Cardiac fibroblast (primary cell): Measurements from ENCODE around the gene NINJ2.

Experiments
- DNase-seq, 2 donors: peaks; one replicate each; pipeline versions ENCODE4 v3.0.0 to v3.0.0-alpha.2; 2010; ENCODE audit warnings: low read depth in 2 of 2
- H3K4me3 ChIP-seq, 2 donors: replicated peaks in 1 of 2; 1 replicate in 1 of 2; 2 replicates in 1 of 2; pipeline ENCODE4 v1.5.1; 2011; ENCODE audit warnings: low read depth in 2 of 2, low read length in 2 of 2, mild to moderate bottlenecking in 2 of 2, moderate library complexity in 1 of 2
- TF ChIP-seq, protein P1 (sequence below): IDR thresholded peaks from one replicate; pipeline ENCODE4 v1.5.1; 2011; ENCODE audit warnings: low read depth, mild to moderate bottlenecking, low read length, inconsistent platforms

The NINJ2 gene

DNA sequence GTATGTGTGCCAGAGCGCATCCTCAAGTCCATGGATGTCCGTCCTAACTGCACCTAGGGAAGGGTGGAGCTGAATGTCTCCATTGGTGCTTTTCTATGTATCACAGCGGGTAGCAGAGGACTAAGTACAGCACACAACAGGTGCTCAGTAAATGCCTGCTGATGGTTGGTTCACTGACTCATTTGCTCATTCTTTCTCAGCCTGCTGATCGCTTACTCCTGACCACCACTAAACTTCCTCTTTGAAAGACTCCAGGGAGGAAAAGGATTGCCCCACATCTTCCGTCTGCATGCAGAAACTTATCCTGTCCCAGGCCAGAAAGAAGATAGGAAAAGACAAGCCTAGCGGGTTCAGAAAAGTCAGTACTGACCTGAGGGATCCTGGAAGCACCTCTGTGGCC lies 137.2 kb downstream of the NINJ2 start:
- TF ChIP-seq, protein P1, sequence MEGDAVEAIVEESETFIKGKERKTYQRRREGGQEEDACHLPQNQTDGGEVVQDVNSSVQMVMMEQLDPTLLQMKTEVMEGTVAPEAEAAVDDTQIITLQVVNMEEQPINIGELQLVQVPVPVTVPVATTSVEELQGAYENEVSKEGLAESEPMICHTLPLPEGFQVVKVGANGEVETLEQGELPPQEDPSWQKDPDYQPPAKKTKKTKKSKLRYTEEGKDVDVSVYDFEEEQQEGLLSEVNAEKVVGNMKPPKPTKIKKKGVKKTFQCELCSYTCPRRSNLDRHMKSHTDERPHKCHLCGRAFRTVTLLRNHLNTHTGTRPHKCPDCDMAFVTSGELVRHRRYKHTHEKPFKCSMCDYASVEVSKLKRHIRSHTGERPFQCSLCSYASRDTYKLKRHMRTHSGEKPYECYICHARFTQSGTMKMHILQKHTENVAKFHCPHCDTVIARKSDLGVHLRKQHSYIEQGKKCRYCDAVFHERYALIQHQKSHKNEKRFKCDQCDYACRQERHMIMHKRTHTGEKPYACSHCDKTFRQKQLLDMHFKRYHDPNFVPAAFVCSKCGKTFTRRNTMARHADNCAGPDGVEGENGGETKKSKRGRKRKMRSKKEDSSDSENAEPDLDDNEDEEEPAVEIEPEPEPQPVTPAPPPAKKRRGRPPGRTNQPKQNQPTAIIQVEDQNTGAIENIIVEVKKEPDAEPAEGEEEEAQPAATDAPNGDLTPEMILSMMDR = no peak
- DNase-seq = no peak
- no peak overlapping the region for H3K4me3 ChIP-seq

DNA sequence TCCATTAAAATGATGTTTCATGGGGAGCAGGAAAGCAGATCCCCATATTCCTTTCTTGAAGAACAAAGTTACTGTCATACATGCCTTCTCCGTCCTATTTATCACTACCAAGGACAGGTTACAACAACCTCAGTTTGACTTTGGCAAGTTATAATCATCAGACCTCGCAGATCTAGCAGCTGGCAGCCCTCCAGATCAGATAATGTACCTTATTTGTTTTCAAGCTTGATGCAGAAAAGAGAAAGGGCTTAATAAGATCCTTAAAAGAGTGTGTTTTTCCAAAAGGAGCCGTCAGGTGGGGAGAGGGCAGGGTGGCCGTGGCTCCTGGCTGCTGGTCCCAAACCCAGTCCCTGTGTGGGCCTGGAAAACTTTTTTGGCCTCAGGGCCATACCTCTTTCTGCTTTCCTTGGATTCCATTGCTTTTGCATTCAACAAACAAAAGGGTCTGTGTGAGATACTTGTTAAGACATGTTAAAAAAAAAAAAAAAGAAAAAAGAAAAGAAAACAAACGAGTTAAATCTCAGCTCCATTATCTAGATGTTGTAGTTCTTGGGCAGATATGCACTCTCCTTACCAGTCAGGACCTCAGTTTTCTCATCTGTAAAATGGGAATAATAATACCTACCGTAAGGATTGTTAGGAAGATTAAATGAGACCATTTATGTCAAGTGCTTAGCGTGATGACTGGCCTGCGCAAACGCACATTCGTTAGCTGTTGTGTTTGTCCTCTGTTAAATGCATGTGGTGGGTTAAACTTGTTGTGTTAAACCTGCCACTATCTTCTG lies 138.9 kb downstream of the NINJ2 start:
- H3K4me3 ChIP-seq = no peak overlapping the region
- TF ChIP-seq, protein P1 = no peak
- DNase-seq = no peak

DNA sequence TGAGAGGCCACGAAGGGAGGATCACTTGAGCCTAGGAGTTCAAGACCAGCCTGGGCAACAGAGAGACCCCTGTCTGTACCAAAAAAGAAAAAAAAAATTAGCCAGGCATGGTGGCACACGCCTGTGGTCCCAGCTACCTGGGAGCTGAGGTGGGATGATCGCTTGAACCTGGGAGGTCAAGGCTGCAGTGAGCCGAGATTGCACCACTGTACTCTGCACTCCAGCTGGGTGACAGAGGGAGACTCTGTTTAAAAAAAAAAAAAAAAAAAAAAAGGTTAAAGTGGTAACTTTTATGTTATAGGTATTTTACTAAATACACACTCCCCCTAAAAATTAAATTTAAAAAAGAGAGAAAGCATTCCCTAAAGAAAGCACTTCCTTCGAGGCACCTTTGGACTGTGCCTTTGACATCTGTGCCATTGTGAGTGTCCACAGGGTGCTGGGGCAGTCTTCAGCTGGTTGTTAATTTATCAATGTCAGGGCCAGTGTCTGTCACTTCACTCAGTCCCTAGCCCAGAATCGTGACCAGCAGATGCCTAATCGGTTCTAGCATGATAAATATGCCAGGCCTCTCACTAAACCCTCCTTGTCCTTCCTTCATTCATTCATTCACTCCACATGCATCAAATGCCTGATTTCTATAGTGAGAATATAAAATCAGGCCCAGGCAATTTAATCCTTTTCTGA lies 140.4 kb downstream of the NINJ2 start:
- TF ChIP-seq, protein P1 = no peak
- no peak for DNase-seq
- H3K4me3 ChIP-seq = no peak overlapping the region

DNA sequence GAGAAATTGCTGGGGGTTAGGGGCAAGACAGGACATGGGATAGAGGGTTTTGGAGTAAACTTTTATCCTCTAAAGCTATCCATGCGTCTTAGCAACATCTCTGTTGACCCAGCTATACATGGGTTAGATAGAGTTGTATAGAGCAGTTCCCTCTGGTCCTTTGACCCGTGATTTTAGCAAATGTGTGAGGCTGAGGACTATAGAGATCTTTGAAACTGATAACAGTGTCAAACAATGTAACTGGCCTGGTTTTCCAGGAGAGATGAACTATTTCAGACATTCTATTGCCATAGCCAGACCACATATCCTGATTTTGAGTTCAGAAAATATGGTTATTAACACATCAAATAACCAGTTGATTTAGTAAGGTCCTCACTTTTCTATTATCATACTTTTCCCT lies 143.1 kb downstream of the NINJ2 start:
- TF ChIP-seq, protein P1 = no peak
- H3K4me3 ChIP-seq = no peak overlapping the region
- DNase-seq = no peak

GRCh38 chr12:517538-517937 lies 145.7 kb downstream of the NINJ2 start:
- H3K4me3 ChIP-seq = no peak overlapping the region
- DNase-seq = no peak
- TF ChIP-seq, protein P1 = no peak
